HepG2 (cell line): ENCODE data around the gene SLC38A2. TPM values are rescaled to one million over a fixed set of nuclear protein-coding genes. Genes with fewer than 3 reads are reported as not detected.

Experiments
- ARID3A ChIP-seq: IDR thresholded peaks from 2 replicates; pipeline ENCODE4 v1.6.1; 2012; ENCODE audit warnings: low read depth, low read length, improper control_type of control experiment
- HNRNPLL ChIP-seq: fragments of 200-400 bp; formaldehyde crosslinking; IDR thresholded peaks from 2 replicates; pipeline ENCODE4 v1.6.1; 2017; ENCODE audit warnings: mild to moderate bottlenecking, low read depth, low read length; ENCODE audit not compliant: poor library complexity, severe bottlenecking
- NR1H2 ChIP-seq: sonication (generic); formaldehyde crosslinking; IDR thresholded peaks from 2 replicates; pipeline ENCODE4 v1.8.1; 2022; ENCODE audit warnings: low read depth, missing genetic modification reagents, borderline replicate concordance
- ZHX1 ChIP-seq: sonication (generic); formaldehyde crosslinking; IDR thresholded peaks from 2 replicates; pipeline ENCODE4 v1.8.1; 2022; ENCODE audit warnings: low read depth, mild to moderate bottlenecking, missing genetic modification reagents
- polyA plus RNA-seq, 8 experiments: library from polyadenylated mRNA; depleted of rRNA in 3 of 8; stranded (reverse) in 7 of 8; unstranded in 1 of 8; fragments of >200 nt; fragmentation: Illumina TruSeq in 4 of 8; extraction: Trizol in 4 of 8; gene quantifications; 2 replicates each; pipeline versions ENCODE4 v1.2.1 to v1.2.3, GENCODE V29; 2011 to 2016; ENCODE audit warnings: low read depth in 4 of 8, missing spikeins in 1 of 8, mixed read lengths in 1 of 8; ENCODE audit not compliant: insufficient read depth in 1 of 8
- total RNA-seq, 5 experiments: library from RNA; depleted of rRNA; stranded (reverse); fragments of >200 nt; fragmentation: Illumina TruSeq; extraction: Trizol; gene quantifications; 2 replicates each; pipeline ENCODE4 v1.2.3, GENCODE V29; 2016; ENCODE audit warnings: low read depth in 1 of 5

Gene SLC38A2
- total and polyA plus RNA-seq, 2 of the 13 experiments (the other 11 are each of a cell fraction or from before 2014, with no cell fraction given) = 368 to 880 TPM

- TF ChIP-seq NR1H2 (no peak), ZHX1 (CRISPR knock-in tag) (no peak), HNRNPLL (peak; percentile 3), ARID3A (no peak; the same call in 1 of the 2 replicates)
Observed at GRCh38 chr12:46371718-46372543, 642 bp downstream of the SLC38A2 start (continued).
